Germinal center (tissue), 1 donor: ENCODE measurements around the gene DNAH6.
"Not testable (repeated sequence)": the region's sequence is repeated elsewhere in the genome, so short reads cannot be mapped to it uniquely, and the experiment has no call there.

Source experiments
- DNase-seq: peaks from one replicate; pipeline ENCODE4 v3.0.0; 2012; ENCODE audit warnings: mixed read lengths, low spot score

The DNAH6 gene

DNA sequence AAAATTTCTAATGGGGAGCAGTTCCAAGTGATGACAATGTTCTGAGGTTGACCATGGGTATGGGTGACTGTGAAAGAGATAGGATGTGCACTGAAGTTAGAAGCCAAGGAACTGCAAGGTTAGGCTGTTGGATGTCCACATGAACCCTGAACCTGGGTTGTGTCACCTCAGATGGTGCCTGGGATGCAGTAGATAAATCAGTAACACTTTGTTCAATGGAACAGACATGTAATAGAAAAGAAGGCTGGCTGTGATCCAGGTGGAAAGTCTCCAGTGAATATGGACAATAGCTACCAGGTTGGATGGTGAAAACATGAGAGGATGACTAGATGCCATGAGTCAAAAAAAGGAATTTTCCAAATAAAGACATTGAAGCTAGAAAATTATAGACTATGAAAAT lies 233.1 kb downstream of the DNAH6 start:
- no peak for DNase-seq

DNA sequence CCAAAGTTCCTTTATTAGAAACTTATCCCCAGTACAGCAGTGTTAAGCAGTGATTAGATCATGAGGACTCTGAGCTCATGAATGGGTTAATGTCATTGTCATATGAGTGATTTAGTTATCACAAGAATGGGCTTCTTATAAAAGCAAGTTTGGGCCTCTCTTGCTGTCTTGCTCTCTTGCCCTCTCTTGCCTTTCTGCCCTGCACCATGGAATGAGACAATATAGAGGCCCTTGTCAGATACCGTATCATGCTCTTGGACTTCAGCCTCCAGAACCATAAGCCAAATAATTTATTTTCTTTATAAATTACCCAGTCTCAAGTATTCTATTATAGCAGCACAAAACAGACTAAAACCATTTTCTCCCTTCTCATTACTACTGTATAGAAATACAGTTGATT lies 238.8 kb downstream of the DNAH6 start:
- DNase-seq: no peak

DNA sequence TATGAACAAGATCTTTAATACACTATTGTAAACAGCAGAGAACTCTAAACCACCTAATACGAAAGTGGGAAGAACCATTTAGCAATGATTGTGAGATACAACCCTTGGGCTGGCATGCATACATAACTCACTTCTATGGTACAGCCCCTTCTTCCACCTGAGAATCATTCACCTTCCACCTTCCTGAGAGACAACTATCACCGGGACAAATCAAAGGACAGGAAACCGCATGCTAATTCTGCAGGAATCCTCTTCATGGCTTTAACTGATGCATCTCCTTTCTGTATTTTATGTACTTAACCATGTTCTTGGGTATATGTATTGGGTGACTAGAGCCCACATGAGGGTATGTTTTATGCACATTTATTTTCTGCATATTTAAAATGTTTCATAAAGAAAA lies 241.3 kb downstream of the DNAH6 start:
- no peak for DNase-seq

DNA sequence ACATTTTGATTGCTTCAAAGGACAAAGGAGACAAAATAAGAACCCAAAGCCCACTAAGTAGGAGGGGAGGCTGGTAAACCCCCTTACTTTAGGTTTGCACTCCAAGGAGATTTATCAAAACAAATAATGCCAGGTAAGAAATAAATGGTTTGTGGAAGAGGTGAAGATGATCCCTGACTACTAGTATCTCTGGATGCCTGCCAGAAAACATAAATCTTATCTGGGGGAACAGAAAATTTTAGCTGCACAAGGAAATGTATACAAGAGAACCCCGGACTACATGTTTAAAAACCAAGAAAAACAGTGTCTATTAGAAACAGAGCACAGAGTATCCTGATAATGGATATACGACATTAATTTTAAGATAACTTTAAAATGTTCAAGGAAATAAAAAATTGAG lies 250.5 kb downstream of the DNAH6 start:
- DNase-seq: no peak

- DNase-seq: no peak
Measured at GRCh38 chr2:84768840-84769239, 252.5 kb downstream of the DNAH6 start.

DNA sequence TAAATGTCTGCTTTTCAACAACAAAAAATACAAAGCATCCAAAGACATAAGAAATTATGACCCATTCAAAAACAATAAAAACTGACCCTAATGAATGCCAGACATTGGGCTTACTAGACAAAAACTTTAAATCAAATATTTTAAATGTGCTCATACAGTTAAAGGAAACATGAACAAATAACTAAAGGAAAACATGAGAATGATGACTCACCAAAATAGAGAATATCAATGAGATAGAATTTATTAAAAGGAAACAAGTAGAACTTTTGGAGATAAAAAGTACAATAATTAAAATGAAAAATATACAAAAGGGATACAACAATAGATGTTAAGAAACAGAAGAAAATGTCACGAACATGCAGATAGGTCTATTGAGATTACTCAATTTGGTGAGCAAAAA lies 254.0 kb downstream of the DNAH6 start:
- no peak for DNase-seq

- DNase-seq: no peak
Measured at GRCh38 chr2:84771251-84771650, 255.0 kb downstream of the DNAH6 start.

GRCh38 chr2:84773562-84773961 lies 257.3 kb downstream of the DNAH6 start:
- DNase-seq: not testable (repeated sequence)

- DNase-seq: no peak
Measured at GRCh38 chr2:84776011-84776410, 259.7 kb downstream of the DNAH6 start.

- DNase-seq: no peak
Measured at GRCh38 chr2:84778911-84779690, 262.8 kb downstream of the DNAH6 start.

GRCh38 chr2:84779781-84780180 lies 263.5 kb downstream of the DNAH6 start:
- no peak for DNase-seq

- peak; percentile 48 for DNase-seq
Measured at GRCh38 chr2:84781942-84782716, 265.8 kb downstream of the DNAH6 start.

- DNase-seq: no peak
Measured at GRCh38 chr2:84782717-84783442, 266.6 kb downstream of the DNAH6 start.

DNA sequence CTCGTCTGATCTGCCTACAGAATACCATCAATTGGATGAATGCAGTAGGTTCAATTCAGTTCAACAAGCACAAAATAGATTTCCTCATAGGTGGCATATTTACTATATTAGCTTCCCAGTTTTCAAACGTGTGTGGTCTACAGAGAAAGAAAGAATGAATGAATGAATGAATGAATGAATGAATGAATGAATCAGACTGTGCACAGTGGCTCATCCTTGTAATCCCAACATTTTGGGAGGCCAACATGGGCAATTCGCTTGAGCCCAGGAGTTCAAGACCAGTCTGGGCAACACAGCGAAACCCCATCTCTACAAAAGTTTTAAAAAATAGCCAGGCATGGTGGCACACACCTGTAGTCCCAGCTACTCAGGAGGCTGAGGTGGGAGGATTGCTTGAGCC lies 269.7 kb downstream of the DNAH6 start:
- DNase-seq: no peak

- DNase-seq: no peak
Measured at GRCh38 chr2:84786601-84787000, 270.3 kb downstream of the DNAH6 start.

- no peak for DNase-seq
Measured at GRCh38 chr2:84788027-84788426, 271.7 kb downstream of the DNAH6 start.

DNA sequence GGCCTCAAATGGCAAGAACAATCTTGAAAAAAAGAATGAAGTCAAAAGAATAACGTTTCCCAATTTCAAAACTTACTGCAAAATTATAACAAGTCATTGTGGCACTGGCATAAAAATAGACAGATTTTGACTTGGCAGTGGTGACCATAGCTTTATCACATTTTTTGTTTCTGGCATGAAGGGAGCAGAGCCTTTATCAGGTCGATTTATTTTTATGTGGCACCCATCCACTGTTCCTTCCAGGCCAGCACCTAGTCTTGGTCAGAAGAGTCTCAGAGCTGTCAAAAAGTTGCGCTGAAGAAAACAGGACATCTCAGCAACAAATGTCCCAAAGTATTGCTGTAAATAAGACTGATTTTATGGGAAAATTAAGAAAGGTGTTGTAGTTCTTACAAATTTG lies 272.2 kb downstream of the DNAH6 start:
- DNase-seq: no peak

DNA sequence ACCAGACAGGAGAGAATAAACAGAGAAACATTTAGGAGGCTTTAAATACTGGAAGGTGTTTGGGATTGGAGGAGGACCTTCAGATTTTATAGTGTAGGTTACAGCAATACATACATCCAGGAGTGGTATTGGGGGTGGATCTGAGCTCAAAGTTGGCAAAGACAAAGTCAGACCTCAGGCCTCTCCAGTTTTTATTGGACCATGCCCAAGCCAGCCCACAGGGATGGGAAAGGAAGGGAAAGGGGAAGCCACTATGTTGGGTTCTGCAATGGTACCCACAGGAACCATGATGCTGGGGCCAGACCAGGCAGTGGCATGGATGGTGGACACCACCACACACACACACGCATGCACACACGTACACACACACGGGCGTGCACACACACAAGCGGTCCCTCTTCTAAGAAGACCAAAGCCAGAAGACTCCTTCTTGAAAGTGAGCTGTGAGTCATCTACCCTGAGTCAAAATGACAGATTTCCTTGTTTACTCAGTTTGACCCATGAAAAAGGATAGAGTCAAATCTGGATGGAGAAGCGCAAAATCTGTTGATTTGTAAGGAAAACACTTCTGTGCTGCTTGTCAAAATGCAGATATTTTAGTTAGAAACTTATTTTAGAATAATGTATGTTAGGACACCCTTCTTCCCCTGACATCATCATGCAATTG lies 276.7 kb downstream of the DNAH6 start:
- DNase-seq: no peak

- DNase-seq: no peak
Measured at GRCh38 chr2:84793641-84794040, 277.3 kb downstream of the DNAH6 start.

GRCh38 chr2:84796798-84797197 lies 280.5 kb downstream of the DNAH6 start:
- DNase-seq: no peak

DNA sequence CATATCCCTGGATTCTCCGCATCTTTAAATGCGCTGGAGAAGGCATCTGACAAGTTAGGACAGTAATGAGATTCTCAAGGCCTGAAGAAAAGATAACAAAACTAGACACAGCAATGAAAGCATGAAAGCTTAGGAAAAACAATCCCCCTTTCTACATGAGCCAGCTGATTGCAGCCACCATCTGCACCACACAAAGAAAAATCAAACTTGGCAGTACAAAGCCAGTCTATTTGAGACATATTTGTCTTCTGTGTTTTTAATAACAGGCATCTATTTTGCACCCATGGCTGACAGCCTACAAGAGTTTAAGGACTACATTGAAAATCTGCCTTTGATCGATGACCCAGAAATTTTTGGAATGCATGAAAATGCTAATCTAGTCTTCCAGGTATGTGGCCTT lies 281.0 kb downstream of the DNAH6 start:
- DNase-seq: no peak

GRCh38 chr2:84799772-84800171 lies 283.5 kb downstream of the DNAH6 start:
- DNase-seq: no peak
